Liver (tissue), 9 donors: Measurements from ENCODE around the gene TXNIP. TPM values are rescaled to one million over a fixed set of nuclear protein-coding genes. Genes with fewer than 3 reads are reported as not detected.

Source experiments
- DNase-seq: peaks from one replicate; pipeline ENCODE4 v3.0.0-alpha.2; 2017; ENCODE audit warnings: low spot score
- H3K27ac ChIP-seq, 2 donors: one replicate each; pipeline ENCODE4 v1.7.0; 2013; ENCODE audit warnings: inconsistent platforms in 2 of 2, low read length in 2 of 2, control low read depth in 1 of 2, low read depth in 1 of 2, mild to moderate bottlenecking in 1 of 2
- H3K27me3 ChIP-seq, 4 donors: one replicate each; pipeline versions ENCODE4 v1.6.1 to v1.7.0; 2013; ENCODE audit warnings: low read length in 3 of 4, inconsistent platforms in 1 of 4, mild to moderate bottlenecking in 1 of 4, moderate library complexity in 1 of 4; ENCODE audit not compliant: control insufficient read depth in 4 of 4, insufficient read depth in 4 of 4
- H3K36me3 ChIP-seq, 4 donors: one replicate each; pipeline versions ENCODE4 v1.6.1 to v1.7.0; 2013; ENCODE audit warnings: low read length in 3 of 4, mild to moderate bottlenecking in 3 of 4, low read depth in 1 of 4, moderate library complexity in 1 of 4; ENCODE audit not compliant: control insufficient read depth in 4 of 4, insufficient read depth in 3 of 4
- H3K4me1 ChIP-seq, 4 donors: one replicate each; pipeline versions ENCODE4 v1.6.1 to v1.7.0; 2013; ENCODE audit warnings: low read length in 3 of 4, mild to moderate bottlenecking in 3 of 4, moderate library complexity in 1 of 4; ENCODE audit not compliant: control insufficient read depth in 4 of 4, insufficient read depth in 4 of 4
- H3K4me3 ChIP-seq, 3 donors: one replicate each; pipeline versions ENCODE4 v1.6.1 to v1.7.0; 2013; ENCODE audit warnings: low read length in 3 of 3, control low read depth in 1 of 3, low read depth in 1 of 3, mild to moderate bottlenecking in 1 of 3
- H3K9ac ChIP-seq, 2 donors: one replicate each; pipeline ENCODE4 v1.7.0; 2013; ENCODE audit warnings: low read length in 2 of 2, mild to moderate bottlenecking in 2 of 2, moderate library complexity in 2 of 2, control low read depth in 1 of 2, low read depth in 1 of 2
- H3K9me3 ChIP-seq, 4 donors: one replicate each; pipeline versions ENCODE4 v1.6.1 to v1.7.0; 2013; ENCODE audit warnings: low read length in 3 of 4; ENCODE audit not compliant: control insufficient read depth in 4 of 4
- CTCF ChIP-seq: fragments of 150-350 bp; IDR thresholded peaks from 2 replicates; pipeline ENCODE4 v1.5.1; 2017; ENCODE audit warnings: improper control_type of control experiment, low read depth, low read length; ENCODE audit not compliant: missing input control
- EGR1 ChIP-seq, 2 donors: IDR thresholded peaks; 2 replicates each; pipeline ENCODE4 v1.6.1; 2016 to 2018; ENCODE audit warnings: antibody characterized with exemption in 2 of 2, low read depth in 2 of 2
- FOXA1 ChIP-seq: IDR thresholded peaks from 2 replicates; pipeline ENCODE4 v1.6.1; 2016; ENCODE audit warnings: antibody characterized with exemption
- FOXA2 ChIP-seq: IDR thresholded peaks from 2 replicates; pipeline ENCODE4 v1.6.1; 2016; ENCODE audit warnings: antibody characterized with exemption
- GABPA ChIP-seq, 2 donors: IDR thresholded peaks in 1 of 2; conservative IDR thresholded peaks in 1 of 2; 2 replicates each; pipeline ENCODE4 v1.6.1; 2016; ENCODE audit warnings: antibody characterized with exemption in 2 of 2, mild to moderate bottlenecking in 1 of 2, moderate library complexity in 1 of 2
- HNF4A ChIP-seq, 2 donors: conservative IDR thresholded peaks; 2 replicates each; pipeline ENCODE4 v1.6.1; 2016; ENCODE audit warnings: antibody characterized with exemption in 2 of 2, mild to moderate bottlenecking in 2 of 2
- HNF4G ChIP-seq: IDR thresholded peaks from 2 replicates; pipeline ENCODE4 v1.6.1; 2016; ENCODE audit warnings: antibody characterized with exemption
- JUND ChIP-seq, 2 donors: IDR thresholded peaks; 2 replicates each; pipeline ENCODE4 v1.6.1; 2016; ENCODE audit warnings: antibody characterized with exemption in 2 of 2
- NR2F2 ChIP-seq: IDR thresholded peaks from 2 replicates; pipeline ENCODE4 v1.6.1; 2016; ENCODE audit warnings: antibody characterized with exemption
- RAD21 ChIP-seq, 2 donors: IDR thresholded peaks; 2 replicates each; pipeline ENCODE4 v1.6.1; 2016; ENCODE audit warnings: antibody characterized with exemption in 2 of 2, mild to moderate bottlenecking in 2 of 2
- RXRA ChIP-seq, 2 donors: IDR thresholded peaks; 2 replicates each; pipeline ENCODE4 v1.6.1; 2017 to 2018; ENCODE audit warnings: antibody characterized with exemption in 2 of 2, mild to moderate bottlenecking in 1 of 2
- SP1 ChIP-seq: IDR thresholded peaks from 2 replicates; pipeline ENCODE4 v1.6.1; 2018; ENCODE audit warnings: antibody characterized with exemption, mild to moderate bottlenecking
- TAF1 ChIP-seq: conservative IDR thresholded peaks from 2 replicates; pipeline ENCODE4 v1.6.1; 2016; ENCODE audit warnings: antibody characterized with exemption, mild to moderate bottlenecking
- YY1 ChIP-seq: IDR thresholded peaks from 2 replicates; pipeline ENCODE4 v1.6.1; 2016; ENCODE audit warnings: antibody characterized with exemption, mild to moderate bottlenecking
- ZBTB33 ChIP-seq: IDR thresholded peaks from 2 replicates; pipeline ENCODE4 v1.6.1; 2016; ENCODE audit warnings: antibody characterized with exemption
- WGBS: extraction: QIAGEN DNeasy Blood & Tissue Kit; methylation state at CpG from one replicate; pipeline ENCODE4 v1.1.7; 2013; 5-methylcytosine and 5-hydroxymethylcytosine counted together
- polyA plus RNA-seq, 2 donors: library from polyadenylated mRNA; stranded (reverse) in 1 of 2; unstranded in 1 of 2; fragments of 200-250 nt in 1 of 2; fragments of >200 nt in 1 of 2; fragmentation: Nextera tagmentation in 1 of 2; extraction: Ambion mirVana in 1 of 2; gene quantifications; one replicate each; pipeline versions ENCODE4 v1.2.1 to v1.2.3, GENCODE V29; 2013 to 2015
- total RNA-seq, 2 donors: library from RNA; depleted of rRNA; stranded (reverse); fragments of >200 nt; gene quantifications; one replicate each; pipeline ENCODE4 v1.2.3, GENCODE V29; 2014
- TF ChIP-seq, protein P1 (sequence below): IDR thresholded peaks from 2 replicates; pipeline ENCODE4 v1.6.1; 2016; ENCODE audit warnings: antibody characterized with exemption, mild to moderate bottlenecking
- TF ChIP-seq, protein P2 (sequence below): IDR thresholded peaks from 2 replicates; pipeline ENCODE4 v1.6.1; 2016; ENCODE audit warnings: antibody characterized with exemption
- TF ChIP-seq, protein P3 (sequence below): IDR thresholded peaks from 2 replicates; pipeline ENCODE4 v1.6.1; 2016; ENCODE audit warnings: antibody characterized with exemption
- donor health status: healthy.
- donor health status: healthy.
- donor health status: healthy.
- donor health status: healthy.
- donor health status: healthy.

Gene TXNIP
- total and polyA plus RNA-seq, 4 donors, result 53.8 to 223 (median 92.0) TPM

- peaks cover 7 to 37% (median 23%) of the 10 kb centered on the region in 4 donors for H3K4me1 ChIP-seq
- peak overlapping the region; percentile 80 to 91 for H3K27ac ChIP-seq
- TF ChIP-seq, protein P1, sequence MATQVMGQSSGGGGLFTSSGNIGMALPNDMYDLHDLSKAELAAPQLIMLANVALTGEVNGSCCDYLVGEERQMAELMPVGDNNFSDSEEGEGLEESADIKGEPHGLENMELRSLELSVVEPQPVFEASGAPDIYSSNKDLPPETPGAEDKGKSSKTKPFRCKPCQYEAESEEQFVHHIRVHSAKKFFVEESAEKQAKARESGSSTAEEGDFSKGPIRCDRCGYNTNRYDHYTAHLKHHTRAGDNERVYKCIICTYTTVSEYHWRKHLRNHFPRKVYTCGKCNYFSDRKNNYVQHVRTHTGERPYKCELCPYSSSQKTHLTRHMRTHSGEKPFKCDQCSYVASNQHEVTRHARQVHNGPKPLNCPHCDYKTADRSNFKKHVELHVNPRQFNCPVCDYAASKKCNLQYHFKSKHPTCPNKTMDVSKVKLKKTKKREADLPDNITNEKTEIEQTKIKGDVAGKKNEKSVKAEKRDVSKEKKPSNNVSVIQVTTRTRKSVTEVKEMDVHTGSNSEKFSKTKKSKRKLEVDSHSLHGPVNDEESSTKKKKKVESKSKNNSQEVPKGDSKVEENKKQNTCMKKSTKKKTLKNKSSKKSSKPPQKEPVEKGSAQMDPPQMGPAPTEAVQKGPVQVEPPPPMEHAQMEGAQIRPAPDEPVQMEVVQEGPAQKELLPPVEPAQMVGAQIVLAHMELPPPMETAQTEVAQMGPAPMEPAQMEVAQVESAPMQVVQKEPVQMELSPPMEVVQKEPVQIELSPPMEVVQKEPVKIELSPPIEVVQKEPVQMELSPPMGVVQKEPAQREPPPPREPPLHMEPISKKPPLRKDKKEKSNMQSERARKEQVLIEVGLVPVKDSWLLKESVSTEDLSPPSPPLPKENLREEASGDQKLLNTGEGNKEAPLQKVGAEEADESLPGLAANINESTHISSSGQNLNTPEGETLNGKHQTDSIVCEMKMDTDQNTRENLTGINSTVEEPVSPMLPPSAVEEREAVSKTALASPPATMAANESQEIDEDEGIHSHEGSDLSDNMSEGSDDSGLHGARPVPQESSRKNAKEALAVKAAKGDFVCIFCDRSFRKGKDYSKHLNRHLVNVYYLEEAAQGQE, result peak; percentile 74
- peak; percentile 23 to 60 for TF ChIP-seq JUND (IDR thresholded peaks at IDR 0.05)
- peak in 1 of 2 donors; percentile 39 for TF ChIP-seq EGR1 (IDR thresholded peaks at IDR 0.05; ENCODE audit: low read depth in 2 of 2)
- no peak for TF ChIP-seq CTCF
- TF ChIP-seq RAD21 (IDR thresholded peaks at IDR 0.05), result peak; percentile 25 to 40
- TF ChIP-seq, protein P2, sequence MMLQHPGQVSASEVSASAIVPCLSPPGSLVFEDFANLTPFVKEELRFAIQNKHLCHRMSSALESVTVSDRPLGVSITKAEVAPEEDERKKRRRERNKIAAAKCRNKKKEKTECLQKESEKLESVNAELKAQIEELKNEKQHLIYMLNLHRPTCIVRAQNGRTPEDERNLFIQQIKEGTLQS, result no peak
- TF ChIP-seq HNF4A (conservative IDR thresholded peaks at IDR 0.05), result peak; percentile 59 to 69
- peak; percentile 84 for TF ChIP-seq NR2F2
- TF ChIP-seq ZBTB33, result peak; percentile 64
- TF ChIP-seq FOXA1, result peak; percentile 16
- no peak for TF ChIP-seq TAF1
- peak; percentile 90 to 94 for TF ChIP-seq RXRA (IDR thresholded peaks at IDR 0.05)
- peak; percentile 35 for TF ChIP-seq FOXA2
- TF ChIP-seq, protein P3, sequence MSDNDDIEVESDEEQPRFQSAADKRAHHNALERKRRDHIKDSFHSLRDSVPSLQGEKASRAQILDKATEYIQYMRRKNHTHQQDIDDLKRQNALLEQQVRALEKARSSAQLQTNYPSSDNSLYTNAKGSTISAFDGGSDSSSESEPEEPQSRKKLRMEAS, result peak; percentile 58
- TF ChIP-seq SP1, result peak; percentile 92
- no peak for TF ChIP-seq HNF4G
- peak; percentile 59 for TF ChIP-seq YY1
- TF ChIP-seq GABPA (IDR thresholded peaks at IDR 0.05 in 1 of 2, conservative IDR thresholded peaks at IDR 0.05 in 1 of 2), result peak in 1 of 2 donors; percentile 63
- no peaks in the 10 kb centered on the region for H3K27me3 ChIP-seq
- WGBS, result 8% methylated on average over 5 of the region's 5 CpGs
- peaks cover 0 to 9% (median 4%) of the 10 kb centered on the region in 4 donors for H3K36me3 ChIP-seq
- H3K9me3 ChIP-seq, result no peaks in the 10 kb centered on the region
- peak overlapping the region in 1 of 2 donors; percentile 54 for H3K9ac ChIP-seq
- no peak overlapping the region for H3K4me3 ChIP-seq
- no peak for DNase-seq
Observed at GRCh38 chr1:145999321-146000024, 3.1 kb upstream of the TXNIP start.
